Transverse colon (tissue), 3 donors: ENCODE measurements around the gene C1QTNF1.

ENCODE experiments used
- EP300 ChIP-seq: sonication (generic); formaldehyde crosslinking; IDR thresholded peaks from one replicate; pipeline ENCODE4 v1.6.1; 2017; ENCODE audit warnings: antibody characterized with exemption, low read depth
- POLR2A ChIP-seq: fragments of 450-650 bp; IDR thresholded peaks from one replicate; pipeline ENCODE4 v1.6.1; 2016; ENCODE audit warnings: antibody characterized with exemption, mild to moderate bottlenecking, moderate library complexity
- TF ChIP-seq, protein P1 (sequence below), 5 experiments: fragments of 200-600 bp in 3 of 5; fragments of 450-650 bp in 2 of 5; sonication (generic) in 3 of 5; IDR thresholded peaks; 1 replicate in 2 of 5; 2 replicates in 3 of 5; pipeline ENCODE4 v1.5.1; 2016 to 2017; ENCODE audit warnings: antibody characterized with exemption in 5 of 5, inconsistent platforms in 3 of 5, mild to moderate bottlenecking in 2 of 5, moderate library complexity in 1 of 5

GRCh38 chr17:79078476-79079190 lies 54.7 kb downstream of the C1QTNF1 start:
- TF ChIP-seq, protein P1, sequence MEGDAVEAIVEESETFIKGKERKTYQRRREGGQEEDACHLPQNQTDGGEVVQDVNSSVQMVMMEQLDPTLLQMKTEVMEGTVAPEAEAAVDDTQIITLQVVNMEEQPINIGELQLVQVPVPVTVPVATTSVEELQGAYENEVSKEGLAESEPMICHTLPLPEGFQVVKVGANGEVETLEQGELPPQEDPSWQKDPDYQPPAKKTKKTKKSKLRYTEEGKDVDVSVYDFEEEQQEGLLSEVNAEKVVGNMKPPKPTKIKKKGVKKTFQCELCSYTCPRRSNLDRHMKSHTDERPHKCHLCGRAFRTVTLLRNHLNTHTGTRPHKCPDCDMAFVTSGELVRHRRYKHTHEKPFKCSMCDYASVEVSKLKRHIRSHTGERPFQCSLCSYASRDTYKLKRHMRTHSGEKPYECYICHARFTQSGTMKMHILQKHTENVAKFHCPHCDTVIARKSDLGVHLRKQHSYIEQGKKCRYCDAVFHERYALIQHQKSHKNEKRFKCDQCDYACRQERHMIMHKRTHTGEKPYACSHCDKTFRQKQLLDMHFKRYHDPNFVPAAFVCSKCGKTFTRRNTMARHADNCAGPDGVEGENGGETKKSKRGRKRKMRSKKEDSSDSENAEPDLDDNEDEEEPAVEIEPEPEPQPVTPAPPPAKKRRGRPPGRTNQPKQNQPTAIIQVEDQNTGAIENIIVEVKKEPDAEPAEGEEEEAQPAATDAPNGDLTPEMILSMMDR (IDR thresholded peaks at IDR 0.05), result no peak
- TF ChIP-seq POLR2A (no peak), EP300 (no peak)
